Myocyte (in vitro differentiated cells): ENCODE measurements around the gene CAPN7. TPM values are rescaled to one million over a fixed set of nuclear protein-coding genes. Genes with fewer than 3 reads are reported as not detected.

ENCODE experiments used
- DNase-seq: peaks from one replicate; pipeline ENCODE4 v3.0.0-alpha.2; 2012; ENCODE audit warnings: low read depth
- total RNA-seq: library from RNA; depleted of rRNA; stranded (reverse); fragments of >200 nt; gene quantifications from 2 replicates; pipeline ENCODE4 v1.2.3, GENCODE V29; 2014

CAPN7 gene
- total RNA-seq, 1 donor from 2014 or later: 42.2 TPM

- DNase-seq: no peak
Observed at GRCh38 chr3:15198686-15199085, 7.4 kb upstream of the CAPN7 start.

- no peak for DNase-seq
Observed at GRCh38 chr3:15199493-15200105, 6.4 kb upstream of the CAPN7 start.

- DNase-seq: no peak
Observed at GRCh38 chr3:15204005-15204404, 2.0 kb upstream of the CAPN7 start.

GRCh38 chr3:15205482-15205933, 538 bp upstream of the CAPN7 start:
- no peak for DNase-seq

GRCh38 chr3:15206662-15207576, 873 bp downstream of the CAPN7 start:
- peak; percentile 21 for DNase-seq

- DNase-seq: no peak
Observed at GRCh38 chr3:15207836-15208504, 1.9 kb downstream of the CAPN7 start.

GRCh38 chr3:15211937-15212336, 5.9 kb downstream of the CAPN7 start:
- no peak for DNase-seq

- no peak for DNase-seq
Observed at GRCh38 chr3:15214758-15215157, 8.7 kb downstream of the CAPN7 start.

GRCh38 chr3:15215996-15216395, 9.9 kb downstream of the CAPN7 start:
- no peak for DNase-seq

GRCh38 chr3:15216501-15216900, 10.5 kb downstream of the CAPN7 start:
- DNase-seq: no peak

GRCh38 chr3:15217011-15217671, 11.1 kb downstream of the CAPN7 start:
- DNase-seq: no peak

- no peak for DNase-seq
Observed at GRCh38 chr3:15217841-15218267, 11.8 kb downstream of the CAPN7 start.

GRCh38 chr3:15218689-15219088, 12.6 kb downstream of the CAPN7 start:
- no peak for DNase-seq

- no peak for DNase-seq
Observed at GRCh38 chr3:15220056-15220455, 14.0 kb downstream of the CAPN7 start.

GRCh38 chr3:15220661-15221060, 14.6 kb downstream of the CAPN7 start:
- DNase-seq: peak; percentile 26

- DNase-seq: no peak
Observed at GRCh38 chr3:15221574-15222217, 15.7 kb downstream of the CAPN7 start.

GRCh38 chr3:15223685-15224572, 17.9 kb downstream of the CAPN7 start:
- no peak for DNase-seq

- no peak for DNase-seq
Observed at GRCh38 chr3:15228147-15228546, 22.1 kb downstream of the CAPN7 start.

- no peak for DNase-seq
Observed at GRCh38 chr3:15229262-15229661, 23.2 kb downstream of the CAPN7 start.

GRCh38 chr3:15241341-15241740, 35.3 kb downstream of the CAPN7 start:
- DNase-seq: no peak
